ENCODE data around the gene LYRM4.

LYRM4 gene

GRCh38 chr6:5247201-5247600 is 13.5 kb downstream of the LYRM4 start:
- DNase-seq (ENCODE audit: low read depth in 1 of 2, low spot score in 1 of 2) = no peak

DNA sequence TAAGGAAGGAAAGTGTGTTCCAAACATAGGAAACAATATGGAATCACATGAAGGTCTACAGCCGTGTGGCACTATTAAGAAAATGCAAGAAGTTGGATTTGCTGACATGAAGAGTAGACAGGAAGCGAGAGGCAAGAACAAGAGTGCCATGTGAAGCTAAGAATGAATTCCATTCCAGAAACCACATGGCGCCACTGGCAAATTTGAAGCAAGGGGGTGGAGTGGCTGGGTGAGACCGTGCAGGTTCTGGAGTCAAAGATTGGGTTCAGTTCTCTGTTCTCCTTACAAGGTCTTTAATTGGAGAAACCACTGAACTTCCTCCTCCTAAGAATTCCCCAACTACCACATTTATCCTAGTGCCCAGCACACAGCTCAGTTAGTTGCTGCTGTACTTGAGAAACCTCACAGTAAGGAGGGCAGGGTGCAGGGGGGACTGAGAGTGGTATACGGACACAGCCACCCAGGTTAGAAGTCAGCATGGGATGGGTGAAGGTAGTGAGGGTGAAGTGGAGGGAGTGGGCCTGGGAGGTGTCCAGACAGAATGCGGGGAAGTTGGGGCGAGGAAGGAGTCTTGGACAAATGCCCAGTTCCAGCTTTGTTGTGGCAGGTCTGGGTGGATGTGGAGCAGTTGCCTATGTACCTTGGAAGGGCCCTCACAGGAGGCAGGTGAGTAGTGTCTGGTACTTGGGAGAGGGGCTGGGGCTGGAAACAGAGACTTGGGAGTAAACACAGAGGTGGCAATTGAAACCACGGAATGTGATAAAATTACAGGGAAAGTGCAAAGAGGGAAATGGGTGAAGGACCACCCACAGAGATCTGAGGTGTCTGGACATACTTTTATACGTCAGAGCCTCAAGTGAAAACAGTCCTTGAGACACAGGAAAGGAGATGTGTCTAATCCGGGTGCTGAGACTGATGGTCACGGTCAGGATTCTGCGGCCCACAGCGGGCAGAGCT is 14.3 kb downstream of the LYRM4 start:
- no peak for DNase-seq (ENCODE audit: low read depth in 1 of 2, low spot score in 1 of 2)

GRCh38 chr6:5243069-5243468 is 17.7 kb downstream of the LYRM4 start:
- no peak for DNase-seq (ENCODE audit: low read depth in 1 of 2, low spot score in 1 of 2)

- DNase-seq (ENCODE audit: low read depth in 1 of 2, low spot score in 1 of 2) = no peak
These were observed 19.5 kb downstream of the LYRM4 start for GRCh38 chr6:5241252-5241651.

DNA sequence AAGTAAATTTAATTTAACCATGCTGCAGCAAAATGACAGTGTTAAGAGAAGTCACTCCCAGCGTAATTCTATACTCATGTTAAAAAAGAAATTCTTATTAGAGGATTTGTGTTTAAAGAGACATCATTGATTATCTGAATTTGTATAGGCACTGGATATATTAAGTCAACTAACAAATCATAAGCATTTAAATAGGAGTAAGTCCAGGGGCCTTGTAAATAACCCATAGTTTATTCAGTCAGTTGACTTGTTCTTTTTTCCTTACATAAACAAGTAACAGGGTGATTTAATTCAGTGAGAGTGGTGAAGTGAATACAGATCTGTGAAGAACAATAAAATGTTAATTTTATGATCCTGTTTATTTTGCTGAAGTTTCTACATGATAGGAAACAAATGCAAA is 22.4 kb downstream of the LYRM4 start:
- DNase-seq (ENCODE audit: low read depth in 1 of 2, low spot score in 1 of 2) = no peak

GRCh38 chr6:5237805-5238204 is 22.9 kb downstream of the LYRM4 start:
- DNase-seq (ENCODE audit: low read depth in 1 of 2, low spot score in 1 of 2) = no peak

GRCh38 chr6:5235830-5236229 is 24.9 kb downstream of the LYRM4 start:
- DNase-seq (ENCODE audit: low read depth in 1 of 2, low spot score in 1 of 2) = no peak

GRCh38 chr6:5234874-5235273 is 25.9 kb downstream of the LYRM4 start:
- no peak for DNase-seq (ENCODE audit: low read depth in 1 of 2, low spot score in 1 of 2)

- no peak for DNase-seq (ENCODE audit: low read depth in 1 of 2, low spot score in 1 of 2)
These were observed 29.5 kb downstream of the LYRM4 start for GRCh38 chr6:5231289-5231688.

DNA sequence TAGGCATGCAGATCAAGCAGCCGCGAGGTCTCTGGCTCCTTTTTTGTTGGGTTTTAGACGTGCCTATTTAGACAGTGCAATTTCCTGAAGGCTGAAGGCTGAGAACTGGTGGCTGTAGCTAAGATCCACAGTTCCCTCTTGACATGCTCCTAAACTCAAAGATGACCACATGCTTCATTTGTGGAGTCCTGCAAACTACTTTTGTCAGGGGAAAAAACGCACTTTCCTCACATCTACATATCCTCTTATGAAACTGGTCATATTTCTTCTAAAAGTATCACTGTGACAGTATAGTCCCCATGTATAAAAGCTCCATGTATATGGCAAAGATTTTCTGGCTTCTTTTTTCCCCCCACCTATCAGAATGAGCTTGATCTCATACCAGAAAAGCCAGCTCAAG is 30.7 kb downstream of the LYRM4 start:
- DNase-seq (ENCODE audit: low read depth in 1 of 2, low spot score in 1 of 2) = no peak

- DNase-seq (ENCODE audit: low read depth in 1 of 2, low spot score in 1 of 2) = no peak
These were observed 31.4 kb downstream of the LYRM4 start for GRCh38 chr6:5229356-5229755.

DNA sequence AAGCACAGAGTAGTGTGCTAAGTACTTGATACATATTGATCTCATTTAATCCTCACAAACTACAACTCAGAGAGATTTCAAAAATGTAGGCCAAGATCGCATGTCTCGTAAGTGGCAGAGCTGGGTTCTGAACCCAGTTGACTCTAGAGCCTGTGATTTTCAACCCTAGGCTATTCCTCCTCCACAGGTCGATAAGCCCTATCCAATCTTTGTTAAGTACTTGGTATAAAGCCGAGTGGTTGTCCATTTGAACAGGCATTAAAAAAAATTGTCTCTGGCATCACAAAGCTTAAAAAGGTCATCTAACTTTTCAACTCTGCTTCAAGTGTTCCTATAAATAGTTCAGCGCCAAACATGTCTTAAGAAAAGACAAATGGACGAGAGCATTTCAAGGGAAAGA is 37.4 kb downstream of the LYRM4 start:
- DNase-seq (ENCODE audit: low read depth in 1 of 2, low spot score in 1 of 2) = no peak

DNA sequence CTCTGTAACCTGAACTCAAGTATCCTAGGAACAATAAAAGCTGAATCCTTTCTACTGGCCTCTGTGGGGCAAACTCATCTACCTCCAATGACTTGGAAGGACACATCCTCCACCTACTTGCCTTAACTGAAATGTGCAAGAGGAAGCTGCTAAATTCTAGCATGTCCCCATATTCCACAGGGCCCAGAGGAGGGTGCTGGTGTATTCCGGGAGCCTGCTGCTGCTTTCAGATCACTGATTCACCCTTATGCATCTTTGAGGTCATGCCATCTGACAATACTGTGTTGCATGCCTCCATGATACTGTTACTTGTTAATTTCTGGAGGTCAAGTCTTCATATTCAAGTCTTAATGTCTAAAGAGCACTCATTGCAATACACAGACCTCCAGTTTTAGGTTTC is 40.3 kb downstream of the LYRM4 start:
- no peak for DNase-seq (ENCODE audit: low read depth in 1 of 2, low spot score in 1 of 2)

- no peak for DNase-seq (ENCODE audit: low read depth in 1 of 2, low spot score in 1 of 2)
These were observed 41.6 kb downstream of the LYRM4 start for GRCh38 chr6:5219011-5219691.

DNA sequence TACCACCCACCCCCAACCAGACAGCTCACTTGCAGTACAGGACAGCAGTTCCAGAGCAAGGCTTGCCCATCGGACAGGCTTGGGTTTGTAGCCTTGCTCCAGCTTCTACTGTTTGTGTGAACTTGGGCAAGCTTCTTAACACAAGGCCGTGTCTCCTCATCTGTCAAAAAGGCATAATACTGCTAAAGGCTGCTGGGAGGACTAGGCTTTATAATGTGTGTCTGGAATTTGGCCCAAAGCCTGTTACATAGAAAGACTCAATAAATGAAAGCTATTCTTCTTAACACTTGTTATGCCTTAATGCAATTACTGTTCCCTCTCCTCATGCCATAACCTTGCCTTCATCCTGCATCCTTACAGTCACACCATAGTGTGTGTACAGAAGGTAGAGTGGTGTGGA is 43.4 kb downstream of the LYRM4 start:
- no peak for DNase-seq (ENCODE audit: low read depth in 1 of 2, low spot score in 1 of 2)

- no peak for DNase-seq (ENCODE audit: low read depth in 1 of 2, low spot score in 1 of 2)
These were observed 45.0 kb downstream of the LYRM4 start for GRCh38 chr6:5215799-5216198.

DNA sequence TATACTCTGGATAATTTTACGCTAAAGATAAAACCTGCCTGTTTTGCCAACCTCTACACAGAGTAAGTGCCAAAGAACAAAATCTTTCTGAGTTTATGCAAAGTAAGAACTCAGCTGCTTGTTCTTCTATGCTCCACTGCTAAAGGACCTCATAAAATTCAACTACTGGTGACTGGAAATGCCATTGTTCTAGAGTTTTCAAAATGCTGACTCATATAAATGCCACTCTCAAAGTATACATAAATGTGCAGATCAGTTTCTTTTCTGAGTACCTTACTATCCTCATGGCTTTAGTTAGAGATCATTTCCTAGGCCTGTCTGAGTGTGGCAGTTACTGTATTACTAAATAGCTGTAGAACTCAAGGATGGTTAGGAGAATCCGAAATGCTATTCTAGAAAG is 45.6 kb downstream of the LYRM4 start:
- no peak for DNase-seq (ENCODE audit: low read depth in 1 of 2, low spot score in 1 of 2)

DNA sequence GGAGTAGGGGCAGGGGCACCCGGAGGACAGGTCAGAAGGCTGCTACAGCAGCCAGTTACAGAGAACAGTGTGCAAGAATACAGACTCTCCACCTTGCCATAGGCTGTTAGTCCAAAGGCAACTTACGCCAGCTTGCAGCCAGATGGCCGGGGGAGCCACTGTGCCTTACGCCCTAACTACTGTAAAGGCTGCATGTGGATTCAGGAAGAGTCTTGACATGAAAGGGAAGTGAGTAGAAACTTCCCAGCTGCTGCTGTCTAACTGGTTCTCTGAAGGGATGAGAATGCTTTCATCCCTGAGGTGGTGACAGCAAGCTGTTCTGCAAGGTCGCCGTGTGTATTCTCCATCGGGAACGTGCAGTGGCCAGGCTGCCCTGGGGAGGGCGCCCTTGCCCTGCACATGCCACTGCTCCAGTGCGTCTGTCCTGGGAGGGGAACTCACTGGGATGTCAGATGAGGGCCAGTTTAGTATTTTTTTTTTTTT is 46.1 kb downstream of the LYRM4 start:
- DNase-seq (ENCODE audit: low read depth in 1 of 2, low spot score in 1 of 2) = no peak

- DNase-seq (ENCODE audit: low read depth in 1 of 2, low spot score in 1 of 2) = no peak
These were observed 46.9 kb downstream of the LYRM4 start for GRCh38 chr6:5213836-5214235.

- DNase-seq (ENCODE audit: low read depth in 1 of 2, low spot score in 1 of 2) = no peak
These were observed 49.3 kb downstream of the LYRM4 start for GRCh38 chr6:5211492-5211891.

GRCh38 chr6:5208471-5208971 is 52.2 kb downstream of the LYRM4 start:
- no peak for DNase-seq (ENCODE audit: low read depth in 1 of 2, low spot score in 1 of 2)

DNA sequence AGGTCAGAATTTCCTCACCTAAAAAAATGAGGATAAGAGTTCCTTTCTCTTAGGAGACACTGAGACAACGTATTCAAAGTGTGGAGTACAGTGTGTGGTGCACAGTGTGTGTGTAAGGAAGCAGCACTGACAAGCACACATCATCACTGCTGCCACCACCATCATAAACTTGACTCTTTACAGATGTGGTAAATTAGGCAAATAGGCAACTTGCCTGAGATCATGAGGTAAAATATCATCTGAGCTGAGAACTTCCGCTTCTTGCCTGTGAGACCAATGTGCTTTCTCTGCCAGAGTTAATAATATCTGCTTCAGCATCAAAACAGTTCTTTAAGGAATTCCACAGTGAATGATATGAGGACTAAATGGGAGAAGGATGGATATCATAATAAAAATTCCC is 52.7 kb downstream of the LYRM4 start:
- DNase-seq (ENCODE audit: low read depth in 1 of 2, low spot score in 1 of 2) = no peak
